Measurements from ENCODE around the gene RASA2.

RASA2 gene

DNA sequence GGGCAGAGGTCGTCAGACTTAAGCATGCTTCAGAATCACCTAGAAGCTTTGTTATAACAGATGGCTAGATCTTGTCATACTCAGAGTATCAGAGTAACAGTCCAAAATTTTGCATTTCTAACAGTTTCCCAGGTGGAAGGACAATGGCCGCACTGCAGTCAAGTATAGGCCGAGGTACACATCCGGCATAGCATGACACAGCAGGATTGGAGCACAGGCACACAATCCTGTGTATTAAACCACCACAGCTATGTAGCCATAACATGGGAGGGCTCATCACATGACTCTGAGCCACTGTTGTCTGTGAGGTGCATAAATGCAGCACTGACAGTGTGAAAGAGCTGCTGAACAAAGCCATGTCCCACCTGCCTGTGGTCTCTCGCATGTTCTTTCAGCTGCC, 165.5 kb downstream of the RASA2 start:
- H3K4me1 ChIP-seq (ENCODE audit: insufficient read depth, low read length): no peaks in the 10 kb centered on the region
- H3K4me3 ChIP-seq (ENCODE audit: low read length): no peak overlapping the region
- peaks cover 9% of the 10 kb centered on the region for H3K27me3 ChIP-seq (ENCODE audit: insufficient read depth, low read length)
- no peaks in the 10 kb centered on the region for H3K36me3 ChIP-seq (ENCODE audit: insufficient read depth, low read length)
- H2AFZ ChIP-seq (ENCODE audit: low read depth, low read length): no peak overlapping the region
- H3K9me3 ChIP-seq (ENCODE audit: low read length): peaks cover 4% of the 10 kb centered on the region

DNA sequence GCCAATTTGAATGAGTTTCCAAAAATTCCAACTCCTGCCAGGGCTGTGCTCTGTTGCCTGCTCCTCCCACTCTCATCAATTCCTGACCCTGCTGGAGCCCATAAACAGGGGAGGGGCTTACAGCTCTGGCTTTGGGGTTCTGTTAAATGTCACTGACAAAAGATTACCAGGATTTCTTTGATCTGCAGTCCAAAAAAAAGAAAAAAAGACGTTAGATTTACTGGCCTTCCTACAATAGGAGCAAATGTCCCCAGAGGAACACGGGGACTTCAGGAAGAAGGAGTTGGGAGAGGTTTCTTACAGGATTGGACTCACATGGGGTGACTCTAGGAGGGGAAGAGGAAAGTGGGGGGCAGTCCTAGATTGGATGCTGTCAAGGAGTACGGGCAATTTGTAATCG, 167.0 kb downstream of the RASA2 start:
- Histone ChIP-seq H3K9me3 (ENCODE audit: low read length) (peaks cover 4% of the 10 kb centered on the region), H3K4me3 (ENCODE audit: low read length) (no peak overlapping the region), H3K4me1 (ENCODE audit: insufficient read depth, low read length) (no peaks in the 10 kb centered on the region), H2AFZ (ENCODE audit: low read depth, low read length) (no peak overlapping the region), H3K27me3 (ENCODE audit: insufficient read depth, low read length) (peaks cover 24% of the 10 kb centered on the region), H3K36me3 (ENCODE audit: insufficient read depth, low read length) (no peaks in the 10 kb centered on the region)

DNA sequence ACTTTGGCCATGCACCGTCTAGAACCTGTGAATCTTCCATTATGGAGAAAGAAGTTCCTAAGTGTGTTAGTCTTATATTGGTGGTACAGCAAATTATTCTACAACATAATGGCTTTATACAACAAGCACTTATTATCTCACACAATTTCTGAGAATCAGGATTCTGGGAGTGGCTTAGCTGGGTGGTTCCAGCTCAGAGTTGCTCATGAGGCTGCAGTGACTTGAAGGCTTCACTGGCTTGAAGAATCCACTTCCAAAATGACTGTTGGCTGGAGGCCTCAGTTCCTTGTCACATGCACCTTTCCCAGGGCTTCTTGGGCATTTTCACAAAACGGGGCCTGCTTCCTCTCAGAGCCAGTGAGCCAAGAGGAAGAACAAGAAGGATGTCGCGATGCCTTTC, 169.0 kb downstream of the RASA2 start:
- Histone ChIP-seq H2AFZ (ENCODE audit: low read depth, low read length) (no peak overlapping the region), H3K4me3 (ENCODE audit: low read length) (no peak overlapping the region), H3K36me3 (ENCODE audit: insufficient read depth, low read length) (no peaks in the 10 kb centered on the region), H3K4me1 (ENCODE audit: insufficient read depth, low read length) (peaks cover 11% of the 10 kb centered on the region), H3K27me3 (ENCODE audit: insufficient read depth, low read length) (peaks cover 42% of the 10 kb centered on the region), H3K9me3 (ENCODE audit: low read length) (peaks cover 4% of the 10 kb centered on the region)

DNA sequence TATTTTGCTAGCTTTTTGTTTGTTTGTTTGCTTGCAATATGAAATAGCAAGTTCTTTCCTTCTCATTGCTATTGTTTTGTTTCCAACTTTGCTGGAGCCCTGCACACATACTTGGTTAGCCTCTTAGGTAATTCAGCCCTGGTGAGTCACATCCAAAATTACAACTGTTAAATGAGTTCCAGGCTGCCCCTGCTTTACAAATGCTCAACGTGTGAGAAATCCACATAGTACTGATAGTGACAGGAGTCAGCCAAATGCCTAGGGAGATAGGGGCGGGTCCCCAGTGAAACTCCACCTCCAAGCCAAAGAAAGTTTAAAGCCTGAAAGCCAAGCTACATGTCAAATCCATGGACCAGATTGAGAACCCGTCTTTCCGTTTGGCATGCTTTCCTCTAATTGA, 169.9 kb downstream of the RASA2 start:
- peaks cover 49% of the 10 kb centered on the region for H3K27me3 ChIP-seq (ENCODE audit: insufficient read depth, low read length)
- H2AFZ ChIP-seq (ENCODE audit: low read depth, low read length): no peak overlapping the region
- H3K4me1 ChIP-seq (ENCODE audit: insufficient read depth, low read length): peaks cover 11% of the 10 kb centered on the region
- H3K9me3 ChIP-seq (ENCODE audit: low read length): peaks cover 4% of the 10 kb centered on the region
- H3K36me3 ChIP-seq (ENCODE audit: insufficient read depth, low read length): no peaks in the 10 kb centered on the region
- H3K4me3 ChIP-seq (ENCODE audit: low read length): no peak overlapping the region

DNA sequence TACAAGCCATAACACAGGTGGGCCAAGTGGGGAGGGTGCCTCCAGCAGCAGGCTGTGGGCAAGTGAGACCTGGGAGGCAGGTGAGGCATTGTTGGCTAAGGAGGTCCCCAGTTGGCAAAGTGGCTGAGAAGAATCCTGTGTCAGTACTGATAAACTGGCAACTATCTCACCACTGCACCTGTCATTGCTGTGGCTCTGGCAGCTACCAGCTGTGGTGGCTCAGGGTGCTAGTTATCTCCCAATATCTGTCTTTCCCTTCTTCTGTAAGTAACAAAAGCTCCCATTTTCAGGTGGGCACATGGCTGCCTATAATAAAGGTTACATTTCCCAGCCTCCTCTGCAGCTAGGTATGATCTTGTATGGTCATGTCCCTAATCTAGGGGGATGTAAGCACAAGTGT, 170.7 kb downstream of the RASA2 start:
- Histone ChIP-seq H3K27me3 (ENCODE audit: insufficient read depth, low read length) (peaks cover 52% of the 10 kb centered on the region), H2AFZ (ENCODE audit: low read depth, low read length) (no peak overlapping the region), H3K36me3 (ENCODE audit: insufficient read depth, low read length) (no peaks in the 10 kb centered on the region), H3K4me3 (ENCODE audit: low read length) (no peak overlapping the region), H3K4me1 (ENCODE audit: insufficient read depth, low read length) (peaks cover 11% of the 10 kb centered on the region), H3K9me3 (ENCODE audit: low read length) (peaks cover 4% of the 10 kb centered on the region)

DNA sequence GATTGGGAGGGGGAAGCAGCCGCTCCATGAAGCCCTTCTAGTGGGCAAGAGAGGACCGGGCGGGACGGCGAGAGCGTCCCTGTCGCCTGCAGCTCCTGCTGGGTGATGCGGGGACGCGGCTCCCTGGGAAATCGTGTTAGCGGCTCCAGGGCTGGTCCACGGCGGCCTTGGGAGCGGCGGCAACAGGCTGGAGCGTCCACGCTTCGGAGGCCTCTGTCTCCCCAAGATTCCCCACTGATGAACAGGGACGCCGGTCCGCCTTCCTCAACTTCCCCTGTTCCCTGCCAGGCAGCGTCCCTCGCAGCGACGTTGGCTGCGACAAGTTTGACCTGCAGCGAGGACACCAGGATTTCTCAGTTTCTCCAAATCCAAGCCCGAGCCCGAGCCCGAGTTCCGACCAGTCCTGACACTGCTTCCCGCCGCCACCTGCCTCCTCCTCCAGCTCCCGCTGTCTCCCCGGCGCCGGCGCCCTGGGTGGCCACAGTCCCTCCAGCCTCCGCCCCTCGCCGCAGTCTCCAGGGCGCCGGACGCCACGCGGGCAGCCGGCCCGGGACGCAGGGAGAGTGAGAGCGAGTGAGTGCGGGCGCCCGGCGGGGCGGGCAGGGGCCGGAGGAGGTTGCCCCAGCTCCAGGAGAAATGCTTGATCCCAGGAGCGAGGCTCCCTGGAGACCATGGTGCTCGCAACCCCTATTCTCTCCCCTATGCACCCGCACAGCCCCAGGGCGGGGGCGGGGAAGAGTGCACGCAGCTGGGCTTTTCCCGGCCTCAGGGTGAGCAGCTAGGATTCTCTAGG, 173.2 kb downstream of the RASA2 start:
- peaks cover 60% of the 10 kb centered on the region for H3K27me3 ChIP-seq (ENCODE audit: insufficient read depth, low read length)
- peak overlapping the region; percentile 86 for H2AFZ ChIP-seq (ENCODE audit: low read depth, low read length)
- H3K4me3 ChIP-seq (ENCODE audit: low read length): peak overlapping the region; percentile 71
- no peaks in the 10 kb centered on the region for H3K36me3 ChIP-seq (ENCODE audit: insufficient read depth, low read length)
- peaks cover 13% of the 10 kb centered on the region for H3K4me1 ChIP-seq (ENCODE audit: insufficient read depth, low read length)
- H3K9me3 ChIP-seq (ENCODE audit: low read length): peaks cover 4% of the 10 kb centered on the region

DNA sequence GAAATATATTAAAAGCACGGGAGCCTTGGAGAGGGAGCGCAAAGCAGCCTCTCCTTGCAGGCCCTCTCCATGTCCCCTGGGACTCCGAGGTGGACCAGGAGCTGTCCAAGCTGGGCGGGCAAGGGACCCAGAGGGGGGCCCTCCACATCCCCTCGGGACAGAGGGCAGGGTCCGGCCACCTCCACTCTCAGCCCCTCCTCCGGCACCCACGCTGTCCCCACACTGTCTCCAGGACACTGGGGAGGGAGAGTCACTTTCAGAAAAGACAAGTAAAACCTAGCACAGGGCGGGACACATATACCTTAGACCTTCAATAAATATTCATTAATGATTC, 173.8 kb downstream of the RASA2 start:
- peak overlapping the region; percentile 71 for H3K4me3 ChIP-seq (ENCODE audit: low read length)
- peaks cover 13% of the 10 kb centered on the region for H3K4me1 ChIP-seq (ENCODE audit: insufficient read depth, low read length)
- H3K27me3 ChIP-seq (ENCODE audit: insufficient read depth, low read length): peaks cover 60% of the 10 kb centered on the region
- no peaks in the 10 kb centered on the region for H3K36me3 ChIP-seq (ENCODE audit: insufficient read depth, low read length)
- H3K9me3 ChIP-seq (ENCODE audit: low read length): peaks cover 4% of the 10 kb centered on the region
- peak overlapping the region; percentile 86 for H2AFZ ChIP-seq (ENCODE audit: low read depth, low read length)

DNA sequence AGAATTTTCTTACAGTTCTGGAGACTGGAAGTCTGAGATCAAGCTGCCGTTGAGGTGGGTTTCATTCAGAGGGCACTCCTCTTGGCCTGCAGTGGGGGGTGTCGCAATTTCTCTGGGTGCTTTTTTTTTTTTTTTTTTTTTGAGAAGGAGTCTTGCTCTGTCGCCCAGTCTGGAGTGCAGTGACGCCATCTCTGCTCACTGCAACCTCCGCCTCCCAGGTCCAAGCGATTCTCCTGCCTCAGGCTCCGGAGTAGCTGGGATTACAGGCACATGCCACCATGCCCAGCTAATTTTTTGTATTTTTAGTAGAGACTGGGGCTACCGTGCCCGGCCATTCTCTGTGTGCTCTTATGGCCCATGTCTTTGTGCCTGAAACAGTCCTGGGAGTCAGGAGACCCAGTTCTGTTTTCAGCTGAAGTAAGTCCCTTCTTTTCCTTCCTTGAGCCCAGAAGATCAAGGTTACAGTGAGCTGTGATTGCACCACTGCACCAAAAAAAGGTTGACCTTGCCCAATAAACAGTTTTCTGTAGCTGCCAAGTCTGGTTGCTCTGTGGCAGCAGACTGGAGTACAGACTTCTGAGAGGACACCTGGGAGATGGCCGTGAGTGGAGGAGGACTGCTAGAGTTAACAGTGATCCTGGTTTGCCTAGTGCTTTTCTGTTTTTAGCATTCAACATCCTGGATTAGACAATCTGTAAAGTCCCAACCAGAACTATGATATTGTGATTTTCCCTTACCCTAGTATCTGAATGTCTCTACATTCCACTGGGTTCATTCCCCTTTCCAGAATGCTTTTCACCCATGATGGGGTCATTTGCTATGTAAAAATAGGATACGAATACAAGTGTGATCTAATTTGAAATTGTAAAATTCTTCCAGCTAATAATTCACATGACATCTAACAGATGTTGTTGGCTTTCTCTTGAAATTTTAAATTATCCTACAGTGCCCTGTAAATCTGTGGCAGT, 174.7 kb downstream of the RASA2 start:
- peaks cover 4% of the 10 kb centered on the region for H3K9me3 ChIP-seq (ENCODE audit: low read length)
- peaks cover 13% of the 10 kb centered on the region for H3K4me1 ChIP-seq (ENCODE audit: insufficient read depth, low read length)

DNA sequence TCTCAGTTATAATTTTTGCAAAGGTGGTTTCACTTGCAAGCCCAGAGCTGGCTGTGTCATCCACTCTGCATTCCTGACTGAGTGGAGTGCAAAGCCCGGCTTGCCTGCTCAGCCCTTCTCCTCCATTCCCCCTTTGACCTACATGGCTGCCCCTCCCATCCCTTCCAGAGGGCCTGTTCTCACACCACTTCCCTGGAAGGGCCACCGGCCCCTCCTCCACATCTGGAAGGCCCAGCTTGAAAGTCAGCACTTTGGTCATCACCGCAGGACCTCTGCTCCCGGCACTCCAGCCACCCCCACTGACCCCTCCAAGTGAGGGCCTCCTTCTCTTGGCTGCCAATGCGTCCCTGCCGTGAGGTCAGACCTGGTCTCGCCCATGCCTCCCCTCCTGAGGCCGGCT, 177.2 kb downstream of the RASA2 start:
- no peak overlapping the region for H3K4me3 ChIP-seq (ENCODE audit: low read length)
- H3K36me3 ChIP-seq (ENCODE audit: insufficient read depth, low read length): no peaks in the 10 kb centered on the region
- peaks cover 1% of the 10 kb centered on the region for H3K9me3 ChIP-seq (ENCODE audit: low read length)
- no peak overlapping the region for H2AFZ ChIP-seq (ENCODE audit: low read depth, low read length)
- peaks cover 13% of the 10 kb centered on the region for H3K4me1 ChIP-seq (ENCODE audit: insufficient read depth, low read length)
- peaks cover 38% of the 10 kb centered on the region for H3K27me3 ChIP-seq (ENCODE audit: insufficient read depth, low read length)

More for the DNA sequence above, 174.7 kb downstream of the RASA2 start:
- no peak overlapping the region for H3K4me3 ChIP-seq (ENCODE audit: low read length)
- H3K36me3 ChIP-seq (ENCODE audit: insufficient read depth, low read length): no peaks in the 10 kb centered on the region
- H3K27me3 ChIP-seq (ENCODE audit: insufficient read depth, low read length): peaks cover 60% of the 10 kb centered on the region
- H2AFZ ChIP-seq (ENCODE audit: low read depth, low read length): no peak overlapping the region
